Ishikawa (cell line): ENCODE results near the gene IPO11.

ENCODE experiments used
- CEBPB ChIP-seq: IDR thresholded peaks from 2 replicates; pipeline ENCODE4 v1.6.1; 2012
- CREB1 ChIP-seq: IDR thresholded peaks from 2 replicates; pipeline ENCODE4 v1.6.1; 2012; ENCODE audit warnings: low read depth
- EGR1 ChIP-seq: IDR thresholded peaks from 2 replicates; pipeline ENCODE4 v1.6.1; 2012
- EP300 ChIP-seq: IDR thresholded peaks from 2 replicates; pipeline ENCODE4 v1.6.1; 2012; ENCODE audit warnings: borderline replicate concordance
- FOXM1 ChIP-seq: IDR thresholded peaks from 2 replicates; pipeline ENCODE4 v1.6.1; 2012; ENCODE audit warnings: low read depth, borderline replicate concordance
- MAX ChIP-seq: IDR thresholded peaks from 2 replicates; pipeline ENCODE4 v1.6.1; 2012
- NFIC ChIP-seq: IDR thresholded peaks from 2 replicates; pipeline ENCODE4 v1.6.1; 2012
- RAD21 ChIP-seq: IDR thresholded peaks from 2 replicates; pipeline ENCODE4 v1.6.1; 2012; ENCODE audit warnings: low read depth
- REST ChIP-seq: IDR thresholded peaks from 2 replicates; pipeline ENCODE4 v1.6.1; 2012; ENCODE audit warnings: low read depth, mild to moderate bottlenecking
- TAF1 ChIP-seq: IDR thresholded peaks from 2 replicates; pipeline ENCODE4 v1.6.1; 2012; ENCODE audit warnings: low read depth, mild to moderate bottlenecking
- TCF12 ChIP-seq: IDR thresholded peaks from 2 replicates; pipeline ENCODE4 v1.6.1; 2012; ENCODE audit warnings: low read depth
- TEAD4 ChIP-seq: IDR thresholded peaks from 2 replicates; pipeline ENCODE4 v1.6.1; 2012
- USF1 ChIP-seq: IDR thresholded peaks from 2 replicates; pipeline ENCODE4 v1.6.1; 2012
- YY1 ChIP-seq: IDR thresholded peaks from 2 replicates; pipeline ENCODE4 v1.6.1; 2012; ENCODE audit warnings: low read depth
- ZBTB7A ChIP-seq: IDR thresholded peaks from 2 replicates; pipeline ENCODE4 v1.6.1; 2012; ENCODE audit warnings: low read depth

The IPO11 gene

GRCh38 chr5:62643556-62644451 lies 231.2 kb downstream of the IPO11 start:
- TF ChIP-seq CEBPB (no peak), TEAD4 (no peak), CREB1 (no peak), USF1 (no peak)

- no peak for TF ChIP-seq TCF12
- TF ChIP-seq RAD21, result no peak
- no peak for TF ChIP-seq REST
- no peak for TF ChIP-seq TEAD4
- TF ChIP-seq NFIC, result no peak
- TF ChIP-seq MAX, result no peak
- TF ChIP-seq USF1, result no peak
- no peak for TF ChIP-seq CREB1
- TF ChIP-seq ZBTB7A, result no peak
- TF ChIP-seq TAF1, result no peak
- TF ChIP-seq FOXM1, result no peak
- no peak for TF ChIP-seq YY1
- TF ChIP-seq CEBPB, result no peak
Measured at GRCh38 chr5:62645223-62645622, 232.7 kb downstream of the IPO11 start.

- no peak for TF ChIP-seq ZBTB7A
- TF ChIP-seq TEAD4, result no peak
- no peak for TF ChIP-seq CEBPB
- TF ChIP-seq YY1, result no peak
- no peak for TF ChIP-seq EP300
- no peak for TF ChIP-seq NFIC
- TF ChIP-seq TAF1, result no peak
- no peak for TF ChIP-seq CREB1
- no peak for TF ChIP-seq REST
- TF ChIP-seq MAX, result no peak
- no peak for TF ChIP-seq TCF12
- no peak for TF ChIP-seq FOXM1
Measured at GRCh38 chr5:62647241-62647640, 234.7 kb downstream of the IPO11 start.

GRCh38 chr5:62649025-62649424 lies 236.5 kb downstream of the IPO11 start:
- TF ChIP-seq YY1 (no peak), EP300 (no peak), TAF1 (no peak), CEBPB (no peak), CREB1 (no peak), NFIC (no peak), EGR1 (no peak), USF1 (no peak), RAD21 (no peak), MAX (no peak), FOXM1 (no peak), TCF12 (no peak), ZBTB7A (no peak), TEAD4 (no peak), REST (no peak)
